GM19238 (cell line): ENCODE measurements around the gene SYCE1L.
"Not testable (repeated sequence)": the region's sequence is repeated elsewhere in the genome, so short reads cannot be mapped to it uniquely, and the experiment has no call there.

ENCODE experiments used
- DNase-seq: peaks from one replicate; pipeline ENCODE4 v3.0.0; 2011; ENCODE audit warnings: low spot score; ENCODE audit not compliant: insufficient read length

The SYCE1L gene

GRCh38 chr16:77197747-77198146 is 1.5 kb upstream of the SYCE1L start:
- DNase-seq: no peak

DNA sequence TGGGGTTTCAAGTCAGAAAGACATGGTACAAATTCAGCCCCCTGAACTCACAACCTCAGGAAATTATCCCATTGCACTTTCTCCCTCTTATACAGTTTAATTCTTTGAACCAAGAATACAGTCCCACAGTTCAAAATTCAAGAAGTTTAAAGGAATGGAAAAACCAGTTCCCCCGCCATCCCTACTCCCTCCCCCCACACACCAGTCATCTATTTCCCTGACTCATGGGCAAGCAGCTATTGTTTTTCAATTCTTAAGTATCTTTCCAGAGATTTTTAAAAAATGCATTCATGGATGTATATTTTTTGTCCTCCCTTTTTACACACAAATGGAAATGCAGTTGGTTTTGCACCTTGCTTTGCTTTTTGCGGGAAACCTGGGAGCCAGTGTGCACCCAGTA is 7.3 kb downstream of the SYCE1L start:
- DNase-seq: no peak

DNA sequence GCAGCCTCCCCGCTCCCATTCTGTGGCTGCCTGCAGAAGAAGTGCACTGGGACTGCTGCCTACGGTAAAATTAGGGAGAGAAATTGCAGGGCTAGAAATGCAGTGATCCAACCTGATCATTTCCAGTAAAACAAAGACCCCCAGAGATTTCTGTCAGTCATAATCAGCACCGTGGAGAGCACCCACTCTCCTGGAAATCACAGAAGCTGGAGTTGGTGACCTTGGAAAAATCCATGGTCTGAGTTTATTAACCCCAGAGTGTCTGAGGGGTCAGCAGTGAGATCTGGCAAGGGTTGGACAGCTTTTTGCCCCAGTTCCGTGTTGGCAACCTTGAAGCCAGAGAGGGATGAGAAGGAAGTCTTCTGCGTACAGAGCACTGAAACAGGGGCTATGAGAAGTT is 7.8 kb downstream of the SYCE1L start:
- DNase-seq: no peak

GRCh38 chr16:77208382-77208781 is 9.2 kb downstream of the SYCE1L start:
- DNase-seq: no peak

- peak; percentile 57 for DNase-seq
Measured at GRCh38 chr16:77211880-77212740, 12.9 kb downstream of the SYCE1L start.

- DNase-seq: peak; percentile 48
Measured at GRCh38 chr16:77212741-77213541, 13.7 kb downstream of the SYCE1L start.

DNA sequence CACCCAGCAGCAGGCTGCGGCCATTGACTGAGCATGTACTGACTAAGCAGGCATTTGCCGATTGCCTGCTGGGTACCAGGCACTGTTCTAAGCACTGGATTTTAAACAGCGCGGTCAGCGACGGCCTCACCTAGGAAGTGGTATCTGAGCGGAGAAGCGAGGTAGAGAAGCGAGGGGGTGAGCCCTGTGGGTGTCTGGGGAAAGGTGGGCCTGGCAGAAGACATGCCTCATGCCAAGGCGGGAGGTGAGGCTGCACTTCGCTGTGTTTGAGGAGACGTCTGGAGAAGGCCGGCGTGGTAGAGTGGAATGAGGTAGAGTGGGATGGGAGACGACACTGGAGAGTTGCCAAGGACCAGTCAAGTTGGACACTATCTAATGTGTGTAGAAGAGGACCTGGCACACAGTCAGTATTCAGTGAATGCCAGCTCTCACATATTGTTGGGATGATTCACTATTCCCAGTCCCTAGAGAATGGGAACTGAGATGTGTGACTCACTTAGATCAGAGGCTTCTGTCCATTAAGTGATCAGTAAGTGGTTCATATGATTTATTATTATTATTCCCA is 14.4 kb downstream of the SYCE1L start:
- no peak for DNase-seq

- DNase-seq: no peak
Measured at GRCh38 chr16:77214411-77215138, 15.4 kb downstream of the SYCE1L start.

DNA sequence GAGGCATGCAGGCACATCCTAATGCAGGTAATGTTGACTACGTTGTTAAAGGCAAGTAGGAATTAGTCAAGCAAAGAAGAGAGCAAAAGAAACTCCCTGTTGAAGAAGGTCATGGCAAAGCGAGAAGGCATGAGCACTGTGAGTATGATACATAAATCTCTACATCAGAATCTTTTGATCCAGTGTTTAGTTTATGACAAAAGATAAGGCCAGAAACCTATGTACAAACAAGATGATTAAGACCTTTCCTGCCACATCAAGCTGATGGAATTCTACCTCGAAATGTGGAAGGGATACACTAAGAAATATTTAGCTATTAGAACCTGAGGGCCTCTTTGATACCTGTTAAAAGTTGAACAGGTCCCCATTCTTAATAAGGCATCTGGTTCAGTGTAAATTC is 20.2 kb downstream of the SYCE1L start:
- DNase-seq: no peak

DNA sequence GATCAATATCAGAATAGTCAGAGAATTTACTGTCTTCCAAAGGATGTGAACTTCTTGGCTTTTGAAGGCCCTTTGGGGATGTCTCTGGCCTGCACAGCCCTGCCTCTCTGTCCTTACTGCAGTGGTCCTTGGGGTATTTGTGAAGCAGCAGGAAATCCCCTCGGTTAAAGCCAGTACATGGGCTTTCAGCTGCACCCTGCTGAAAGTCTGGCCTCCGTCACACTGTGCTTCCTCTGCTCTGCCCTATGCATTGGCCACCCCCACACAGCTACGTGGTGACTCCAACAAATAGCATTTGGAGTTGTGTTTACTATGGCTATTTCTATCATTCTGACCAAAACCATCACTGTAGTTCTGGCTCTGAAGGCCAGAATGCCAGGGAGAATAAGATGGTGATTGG is 21.2 kb downstream of the SYCE1L start:
- no peak for DNase-seq

DNA sequence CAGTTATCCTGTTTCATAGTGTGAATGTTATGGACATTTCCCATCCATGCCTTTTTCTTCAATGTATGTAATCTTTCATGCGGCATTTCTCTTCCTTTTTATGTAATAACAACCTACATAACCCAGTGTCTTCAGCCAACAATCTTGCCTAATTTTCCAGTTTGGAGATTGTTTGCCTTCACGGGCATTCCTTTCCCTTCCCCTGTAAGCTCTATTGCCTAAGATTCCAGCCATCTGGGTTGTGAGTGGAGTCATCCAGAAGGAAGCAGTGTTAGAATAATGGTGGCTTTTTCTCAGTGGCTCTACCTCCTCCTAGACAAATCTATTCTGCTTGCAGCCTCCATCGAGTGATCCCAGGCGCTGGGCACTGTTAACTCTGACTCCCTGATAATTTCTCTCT is 22.3 kb downstream of the SYCE1L start:
- DNase-seq: no peak

DNA sequence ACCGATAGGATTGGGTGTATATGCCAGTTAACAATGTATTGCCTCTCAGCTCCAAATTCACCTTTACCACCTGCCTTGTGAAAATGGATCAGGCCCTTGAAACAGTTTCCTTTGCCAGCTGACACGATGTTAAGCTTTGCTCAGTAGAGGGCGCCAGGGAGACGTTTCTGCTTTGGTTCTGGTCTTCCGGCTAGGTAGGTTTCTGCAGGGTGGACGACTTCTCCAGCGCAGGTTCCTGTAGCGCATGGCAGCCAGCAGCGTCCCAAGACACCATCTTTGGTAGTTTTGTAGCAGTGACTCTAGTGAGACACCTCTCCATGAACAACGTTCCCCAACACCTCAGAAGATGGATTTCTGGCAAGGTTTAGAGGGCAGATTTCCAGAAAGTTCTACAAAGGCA is 24.0 kb downstream of the SYCE1L start:
- DNase-seq: no peak

GRCh38 chr16:77225182-77225581 is 26.0 kb downstream of the SYCE1L start:
- no peak for DNase-seq

DNA sequence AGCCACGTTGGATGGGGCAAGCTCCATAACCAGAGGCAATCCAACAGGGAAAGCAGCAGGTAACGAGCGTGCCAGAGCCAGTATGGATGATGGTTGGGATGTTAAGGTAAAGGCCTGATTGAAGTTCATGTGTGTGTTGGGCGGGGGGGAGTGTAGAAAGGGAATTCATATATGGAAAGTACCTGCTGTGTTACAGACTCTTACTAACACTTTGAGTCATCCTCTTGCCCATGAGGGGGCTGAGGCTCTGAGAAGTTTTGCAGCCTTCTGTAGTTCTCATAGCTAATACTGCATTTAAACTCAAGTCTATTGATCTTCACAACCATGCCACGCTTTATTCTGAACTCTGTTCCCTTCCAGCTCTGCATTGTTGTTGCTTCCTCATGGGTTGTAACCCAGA is 28.5 kb downstream of the SYCE1L start:
- DNase-seq: no peak

DNA sequence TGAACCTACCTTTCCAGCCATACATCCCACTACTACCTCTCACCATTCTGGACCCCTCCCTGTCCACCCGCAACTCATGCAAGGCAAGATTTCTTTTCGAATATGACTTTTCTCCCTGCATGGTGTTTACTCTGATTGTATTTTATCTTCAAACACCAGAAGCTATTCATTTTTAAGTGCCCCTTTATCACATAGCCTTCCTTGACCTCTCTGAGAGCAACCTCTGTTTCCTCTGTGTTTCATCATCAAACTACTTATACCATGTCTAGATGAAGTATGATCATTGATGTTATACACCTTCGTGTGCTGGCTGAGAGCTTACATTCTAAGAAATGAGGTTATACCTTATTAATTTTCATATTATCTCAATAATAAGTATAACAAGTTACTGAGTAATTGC is 31.8 kb downstream of the SYCE1L start:
- no peak for DNase-seq

GRCh38 chr16:77233799-77234519 is 34.8 kb downstream of the SYCE1L start:
- DNase-seq: no peak

DNA sequence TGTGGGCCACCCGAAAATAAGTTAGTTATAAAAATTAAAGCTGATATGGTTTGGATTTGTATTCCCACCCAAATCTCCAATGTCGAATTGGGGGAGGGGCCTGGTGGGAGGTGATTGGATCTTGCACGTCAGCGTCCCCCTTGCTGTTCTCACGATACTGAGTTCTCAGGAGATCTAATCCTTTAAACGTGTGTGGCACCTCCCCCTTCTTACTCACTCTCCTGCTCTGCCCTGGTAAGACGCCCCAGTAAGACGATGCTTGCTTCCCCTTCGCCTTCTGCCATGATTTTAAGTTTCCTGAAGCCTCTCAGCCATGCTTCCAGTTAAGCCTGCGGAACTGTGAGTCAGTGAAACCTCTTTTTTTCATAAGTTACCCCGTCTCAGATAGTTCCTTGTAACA is 35.4 kb downstream of the SYCE1L start:
- DNase-seq: no peak

DNA sequence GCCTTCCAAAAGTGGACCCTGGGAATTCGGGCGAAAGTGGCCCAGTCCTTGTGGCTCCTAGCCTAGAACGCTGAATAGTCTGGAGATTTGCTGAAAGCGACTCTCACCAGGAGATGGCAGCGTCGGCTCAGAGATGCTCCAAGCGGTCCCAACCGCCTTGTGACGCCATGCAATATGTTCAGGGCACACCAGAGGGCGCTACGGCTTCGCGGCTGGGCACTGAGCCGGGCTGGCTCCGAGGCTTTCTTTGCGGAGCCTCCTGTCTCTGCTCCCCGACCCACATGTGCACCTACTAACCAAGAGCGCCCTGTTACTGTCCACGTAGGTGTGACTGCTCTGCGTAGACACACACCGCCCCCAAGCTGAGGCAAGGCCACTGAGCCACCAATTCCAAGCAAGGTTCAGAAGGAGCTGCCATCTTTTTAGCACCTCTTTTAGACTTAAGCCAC is 36.9 kb downstream of the SYCE1L start:
- peak; percentile 69 for DNase-seq

DNA sequence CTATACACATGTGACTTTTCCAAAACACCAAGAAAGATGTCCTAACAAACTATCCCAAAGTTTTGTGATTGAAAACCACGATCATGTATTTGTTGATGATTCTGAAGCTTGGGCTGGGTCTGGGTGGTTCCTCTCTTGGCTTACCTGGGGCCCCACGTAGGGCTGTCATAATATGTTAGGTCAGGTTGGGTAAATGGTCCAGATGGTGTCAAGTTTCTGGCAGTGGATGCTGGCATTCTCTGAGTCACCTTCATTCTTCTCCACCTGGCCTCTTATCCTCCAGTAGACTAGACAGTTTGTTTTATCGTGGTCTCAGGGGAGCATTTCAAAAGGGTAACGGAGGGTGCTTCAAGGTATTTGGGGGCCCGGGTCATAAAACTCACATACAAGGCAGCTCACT is 39.4 kb downstream of the SYCE1L start:
- no peak for DNase-seq

- not testable (repeated sequence) for DNase-seq
Measured at GRCh38 chr16:77242471-77242870, 43.3 kb downstream of the SYCE1L start.

- DNase-seq: no peak
Measured at GRCh38 chr16:77246150-77246549, 46.9 kb downstream of the SYCE1L start.
